NCI-H2107 treated with DMSO at 0.1 percent for 48 hours (cell line): ENCODE data around the gene GARNL3.
A peak's percentile ranks its signal among the peaks of the same experiment; 100 is the strongest.

Experiments used
- DNase-seq: peaks from one replicate; lab custom pipeline; 2025; ENCODE audit not compliant: unreplicated experiment; lab: John Stamatoyannopoulos, UW

Gene GARNL3

GRCh38 chr9:127305838-127306226 lies 41.3 kb downstream of the GARNL3 start:
- no peak for DNase-seq

- DNase-seq = no peak
These were observed 43.2 kb downstream of the GARNL3 start for GRCh38 chr9:127307802-127308201.

- no peak for DNase-seq
These were observed 44.3 kb downstream of the GARNL3 start for GRCh38 chr9:127308652-127309434.

GRCh38 chr9:127309715-127310114 lies 45.1 kb downstream of the GARNL3 start:
- no peak for DNase-seq

GRCh38 chr9:127311239-127311741 lies 46.7 kb downstream of the GARNL3 start:
- peak; percentile 51 for DNase-seq

- DNase-seq = no peak
These were observed 48.5 kb downstream of the GARNL3 start for GRCh38 chr9:127313042-127313560.

- DNase-seq = no peak
These were observed 50.3 kb downstream of the GARNL3 start for GRCh38 chr9:127314911-127315310.

GRCh38 chr9:127316586-127317323 lies 52.2 kb downstream of the GARNL3 start:
- no peak for DNase-seq

- no peak for DNase-seq
These were observed 54.1 kb downstream of the GARNL3 start for GRCh38 chr9:127318651-127319167.

- no peak for DNase-seq
These were observed 55.0 kb downstream of the GARNL3 start for GRCh38 chr9:127319366-127320114.

GRCh38 chr9:127320115-127320378 lies 55.5 kb downstream of the GARNL3 start:
- no peak for DNase-seq

GRCh38 chr9:127323393-127323792 lies 58.8 kb downstream of the GARNL3 start:
- DNase-seq = no peak

- no peak for DNase-seq
These were observed 65.9 kb downstream of the GARNL3 start for GRCh38 chr9:127330501-127330900.

GRCh38 chr9:127333221-127334064 lies 68.9 kb downstream of the GARNL3 start:
- no peak for DNase-seq

- DNase-seq = no peak
These were observed 70.2 kb downstream of the GARNL3 start for GRCh38 chr9:127334725-127335124.

- no peak for DNase-seq
These were observed 71.5 kb downstream of the GARNL3 start for GRCh38 chr9:127336086-127336485.

- DNase-seq = no peak
These were observed 72.2 kb downstream of the GARNL3 start for GRCh38 chr9:127336506-127337352.

GRCh38 chr9:127340721-127341120 lies 76.1 kb downstream of the GARNL3 start:
- DNase-seq = no peak

- DNase-seq = no peak
These were observed 76.6 kb downstream of the GARNL3 start for GRCh38 chr9:127341152-127341551.
